ENCODE measurements around the gene GCH1.
"Not testable (repeated sequence)": the region's sequence is repeated elsewhere in the genome, so short reads cannot be mapped to it uniquely, and the experiment has no call there.

The GCH1 gene

DNA sequence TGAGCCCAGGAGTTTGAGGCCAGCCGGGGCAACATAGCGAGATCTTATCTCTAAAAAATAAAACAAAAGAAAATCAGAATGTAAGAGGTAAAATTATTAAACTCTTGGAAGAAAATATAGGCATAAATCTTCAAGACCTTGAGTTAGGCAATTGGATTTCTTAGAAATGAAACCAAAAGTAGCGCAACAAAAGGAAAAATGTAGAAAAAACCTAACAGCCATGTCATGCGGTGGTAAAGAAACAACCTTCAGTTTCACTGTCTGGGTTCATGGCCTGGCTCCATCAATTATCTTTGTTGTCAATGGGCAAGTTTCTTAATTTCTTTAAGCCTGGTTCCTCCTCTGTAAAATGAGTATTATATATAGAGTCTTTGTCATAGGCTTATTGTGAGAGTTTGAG lies 5.6 kb upstream of the GCH1 start:
- DNase-seq, result no peak

DNA sequence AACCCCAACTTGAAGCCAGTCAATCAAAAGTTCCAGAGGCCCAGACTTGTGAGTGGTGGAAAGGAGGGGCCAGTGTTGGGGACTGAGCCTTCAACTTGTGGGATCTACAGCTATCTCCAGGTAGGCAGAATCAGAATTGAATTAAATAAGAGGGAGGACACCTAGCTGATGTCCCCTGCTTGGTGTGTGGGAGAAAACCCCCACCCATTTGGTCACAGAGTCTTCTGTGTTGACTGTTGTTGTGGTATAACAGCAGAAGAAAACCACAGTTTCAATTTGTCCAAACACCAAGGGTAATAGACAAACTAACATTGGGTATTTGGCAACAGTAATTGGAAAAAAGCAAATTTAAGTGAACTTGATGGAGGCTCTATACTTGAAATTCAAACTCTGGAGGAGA lies 3.4 kb upstream of the GCH1 start:
- no peak for DNase-seq

DNA sequence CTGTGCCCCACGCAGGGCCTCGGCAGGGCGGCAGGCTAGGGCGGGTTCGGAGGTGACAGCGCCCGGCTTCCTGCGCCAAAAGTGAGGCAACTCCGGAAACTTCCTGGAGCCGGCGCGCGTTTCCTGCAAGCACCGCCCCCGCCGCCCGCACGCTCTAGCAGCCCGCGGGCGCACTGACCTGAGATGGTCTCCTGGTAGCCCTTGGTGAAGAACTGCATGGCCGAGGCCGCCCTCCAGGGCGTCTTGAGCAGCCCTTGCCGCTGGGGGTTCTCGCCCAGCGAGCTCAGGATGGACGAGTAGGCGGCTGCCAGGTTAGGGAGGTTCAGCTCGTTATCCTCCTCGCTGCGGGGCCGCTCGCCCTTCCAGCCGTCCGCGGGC lies 494 bp downstream of the GCH1 start:
- no peak for DNase-seq

DNA sequence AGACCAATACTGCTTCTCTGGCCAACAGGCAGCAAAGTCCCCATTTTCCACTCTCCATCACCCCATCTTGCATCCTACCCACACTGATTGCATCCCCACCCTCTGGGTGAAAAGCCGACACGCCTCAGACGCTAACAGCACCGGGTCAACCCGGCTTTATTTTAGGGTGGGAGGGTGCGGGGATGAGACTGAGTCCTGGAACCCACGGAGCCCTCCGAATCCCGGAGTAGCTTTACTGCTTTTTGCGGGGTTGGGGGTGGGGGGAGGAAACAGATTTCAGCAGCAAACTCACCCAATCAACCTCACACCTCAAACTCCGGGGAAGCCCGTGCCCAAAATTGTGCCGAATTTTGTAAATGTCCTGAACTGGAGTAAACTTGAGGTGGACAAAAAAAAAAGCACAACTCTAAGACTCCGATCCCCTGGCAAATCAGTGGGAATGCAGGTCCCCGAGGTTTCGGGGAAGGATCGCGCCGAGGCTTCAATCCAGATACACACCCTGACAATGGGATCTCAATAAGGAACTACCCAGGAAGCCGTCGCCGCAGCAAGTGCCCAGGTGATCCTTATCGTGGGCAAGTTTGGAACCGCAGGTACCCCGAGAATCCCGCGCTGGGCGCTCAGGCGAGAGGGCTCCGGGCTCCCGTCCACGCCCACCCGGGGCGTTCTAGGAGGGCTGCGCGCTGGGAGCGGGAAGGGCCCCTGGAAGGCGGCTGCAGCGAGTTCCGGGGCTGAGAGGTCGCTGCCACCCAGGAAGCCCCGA lies 1.1 kb downstream of the GCH1 start:
- DNase-seq, result no peak

DNA sequence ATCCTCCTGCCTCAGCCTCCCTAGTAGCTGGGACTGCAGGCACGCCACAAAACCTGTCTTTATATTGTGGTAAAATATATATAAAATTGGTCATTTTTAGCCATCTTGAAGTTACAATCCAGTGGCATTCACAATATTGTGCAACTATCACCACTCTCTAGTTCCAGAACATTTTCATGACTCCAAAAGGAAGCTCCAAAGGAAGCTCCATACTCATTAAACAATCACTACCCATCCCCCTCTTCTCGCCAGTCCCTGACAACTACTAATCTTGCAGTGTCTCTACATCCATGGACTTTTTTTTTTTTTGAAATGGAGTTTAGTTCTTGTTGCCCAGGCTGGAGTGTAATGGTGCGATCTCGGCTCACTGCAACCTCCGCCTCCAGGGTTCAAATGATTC lies 3.1 kb downstream of the GCH1 start:
- no peak for DNase-seq

DNA sequence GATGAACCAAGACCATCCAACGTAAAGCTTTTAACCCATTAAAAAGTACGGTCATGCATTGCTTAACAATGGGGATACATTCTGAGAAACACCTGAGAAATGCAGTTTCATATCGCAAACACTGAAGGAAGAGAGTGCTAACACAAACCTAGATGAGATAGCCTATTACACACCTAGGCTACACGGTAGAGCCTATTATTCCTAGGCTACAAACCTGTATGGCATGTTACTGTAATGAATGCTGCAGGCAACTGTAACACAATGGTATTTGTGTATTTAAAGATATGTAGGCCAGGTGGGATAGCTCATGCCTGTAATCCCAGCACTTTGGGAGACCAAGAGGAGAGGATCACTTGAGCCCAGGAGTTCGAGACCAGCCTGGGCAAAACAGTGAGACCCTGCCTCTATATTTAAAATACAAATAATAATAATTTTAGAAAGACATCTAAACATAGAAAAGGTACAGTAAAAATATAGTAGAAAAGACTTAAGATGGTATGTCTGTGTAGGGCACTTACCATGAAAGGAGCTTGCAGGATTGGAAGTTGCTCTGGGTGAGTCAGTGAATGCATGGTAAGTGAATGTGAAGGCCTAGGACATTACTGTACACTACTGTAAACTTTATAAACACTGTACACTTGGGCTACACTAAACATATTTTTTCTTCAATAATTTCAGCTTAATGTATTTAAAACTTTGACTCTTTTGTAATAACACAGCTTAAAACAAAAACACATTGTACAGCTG lies 4.6 kb downstream of the GCH1 start:
- DNase-seq, result not testable (repeated sequence)

DNA sequence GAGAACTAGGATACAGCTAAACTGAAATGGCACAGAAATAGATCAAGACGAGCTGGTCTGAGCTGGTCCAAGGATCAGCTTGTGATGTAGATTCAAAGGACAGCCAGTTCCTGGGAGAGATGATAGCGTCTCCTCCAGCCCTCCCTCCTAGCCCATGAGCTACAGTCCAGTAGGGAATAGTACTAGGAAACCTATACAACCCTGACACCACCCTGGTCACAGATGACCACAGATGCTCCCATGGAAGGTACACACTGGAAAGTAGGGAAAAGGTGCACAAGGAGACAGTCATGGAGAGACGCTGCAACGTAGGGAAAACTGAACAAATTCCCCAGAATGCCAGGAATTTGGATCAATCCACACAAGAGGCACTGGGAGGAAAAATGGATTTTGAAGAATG lies 6.9 kb downstream of the GCH1 start:
- DNase-seq, result no peak

DNA sequence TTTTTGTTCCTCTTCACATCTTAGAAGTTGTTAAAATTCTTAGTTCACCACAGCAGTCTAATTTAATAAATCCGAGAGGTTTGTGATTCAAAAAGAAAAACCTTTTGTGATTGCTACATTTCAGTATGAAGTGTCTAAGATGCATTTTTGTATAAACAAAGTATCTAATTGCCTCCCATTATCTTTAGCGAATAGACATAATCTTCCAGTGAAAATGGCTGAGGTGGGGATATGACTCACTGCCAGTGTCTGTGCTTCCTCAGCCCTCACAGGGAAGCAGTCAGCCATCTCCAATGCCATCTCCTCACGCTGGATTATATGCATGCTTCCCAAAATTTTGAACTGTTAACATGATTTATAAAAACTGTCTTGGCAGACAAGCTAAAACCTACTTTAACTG lies 7.6 kb downstream of the GCH1 start:
- DNase-seq, result no peak

DNA sequence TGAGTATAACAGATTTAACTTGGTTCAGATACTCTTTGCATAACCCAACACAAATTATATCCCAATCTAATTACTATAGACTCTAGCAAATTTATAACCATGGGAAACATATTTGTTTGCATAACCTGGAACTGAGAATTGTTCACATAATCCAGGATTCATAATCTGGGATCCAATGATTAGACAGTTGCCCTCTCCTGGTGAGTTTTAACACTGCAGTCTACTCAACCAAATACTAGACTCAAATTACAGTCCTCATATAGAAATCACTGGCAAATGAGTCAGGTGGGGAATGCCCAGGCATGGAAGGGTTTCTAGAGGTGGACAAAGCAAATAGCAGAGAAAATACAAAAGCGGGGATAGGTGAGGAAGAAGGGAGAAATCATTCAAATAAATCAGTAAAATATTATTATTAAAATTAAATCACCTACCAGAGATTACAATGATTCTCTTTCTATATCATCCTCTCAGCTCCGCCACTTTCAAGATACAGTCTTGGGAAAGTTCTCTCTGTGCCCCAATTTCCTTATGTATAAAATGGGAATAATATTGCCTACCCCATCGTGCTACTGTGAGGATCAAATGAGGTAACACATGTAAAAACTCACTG lies 9.4 kb downstream of the GCH1 start:
- DNase-seq, result no peak

DNA sequence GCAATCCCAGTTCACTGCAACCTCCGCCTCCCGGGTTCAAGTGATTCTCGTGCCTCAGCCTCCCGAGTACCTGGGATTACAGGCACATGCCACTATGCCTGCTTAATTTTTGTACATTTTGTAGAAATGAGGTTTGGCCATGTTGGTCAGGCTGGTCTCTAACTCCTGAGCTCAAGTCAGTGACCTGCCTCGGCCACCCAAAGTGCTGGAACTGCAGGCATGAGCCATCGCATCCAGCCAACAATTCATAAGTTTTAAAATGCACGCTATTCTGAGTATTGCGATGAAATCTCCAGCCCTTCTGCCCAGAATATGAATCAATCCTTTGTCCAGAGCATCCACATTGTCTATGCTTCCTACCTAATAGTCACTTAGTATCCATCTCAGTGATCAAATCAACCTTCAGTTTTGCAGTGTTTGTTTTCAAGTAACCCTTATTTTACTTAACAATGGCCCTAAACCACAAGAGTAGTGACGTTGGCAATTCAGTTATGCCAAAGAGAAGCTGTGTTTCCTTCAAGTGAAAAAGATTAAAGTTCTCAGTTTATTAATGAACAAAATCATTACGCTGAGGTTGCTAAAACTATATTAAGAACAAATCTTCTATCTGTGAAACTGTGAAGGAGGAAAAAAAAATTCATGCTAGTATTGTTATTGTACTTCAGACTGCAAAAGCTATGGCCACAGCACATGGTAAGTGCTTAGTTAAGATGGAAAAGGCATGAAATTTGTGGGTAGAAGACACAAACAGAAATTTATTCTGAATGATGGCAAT lies 11.0 kb downstream of the GCH1 start:
- DNase-seq, result no peak

DNA sequence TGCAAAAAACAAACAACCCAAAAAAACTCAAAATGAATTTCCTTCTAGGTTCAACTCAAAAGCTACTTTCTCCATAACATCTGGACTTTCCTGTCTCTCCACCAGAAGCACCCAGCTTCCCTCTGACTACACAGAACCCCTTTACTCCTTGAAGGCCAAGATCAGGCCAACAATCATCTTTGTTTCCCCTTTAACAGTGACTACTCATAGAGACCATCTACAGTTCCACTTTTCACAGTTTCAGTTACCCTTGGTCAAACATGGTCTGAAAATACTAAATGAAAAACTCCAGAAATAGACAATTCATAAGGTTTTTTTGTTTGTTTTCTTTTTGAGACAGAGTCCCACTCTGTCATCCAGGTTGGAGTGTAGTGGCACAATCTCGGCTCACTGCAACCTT lies 11.8 kb downstream of the GCH1 start:
- no peak for DNase-seq

DNA sequence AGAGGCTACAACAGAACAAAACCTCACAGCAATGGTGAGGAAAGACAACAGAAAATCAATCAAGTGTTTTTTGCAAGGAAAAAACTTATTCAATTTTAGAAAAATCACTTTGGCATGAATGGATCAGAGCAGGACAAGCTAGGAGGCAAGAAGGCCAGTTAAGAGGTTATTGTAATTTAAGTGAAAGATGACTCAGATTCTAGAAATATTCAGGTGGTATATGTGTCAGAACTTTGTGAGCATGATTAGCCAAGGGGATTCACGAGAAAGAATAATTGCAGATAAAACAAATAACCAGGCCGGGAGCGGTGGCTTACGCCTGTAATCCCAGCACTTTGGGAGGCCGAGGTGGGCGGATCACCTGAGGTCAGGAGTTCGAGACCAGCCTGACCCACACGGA lies 12.7 kb downstream of the GCH1 start:
- DNase-seq, result no peak

DNA sequence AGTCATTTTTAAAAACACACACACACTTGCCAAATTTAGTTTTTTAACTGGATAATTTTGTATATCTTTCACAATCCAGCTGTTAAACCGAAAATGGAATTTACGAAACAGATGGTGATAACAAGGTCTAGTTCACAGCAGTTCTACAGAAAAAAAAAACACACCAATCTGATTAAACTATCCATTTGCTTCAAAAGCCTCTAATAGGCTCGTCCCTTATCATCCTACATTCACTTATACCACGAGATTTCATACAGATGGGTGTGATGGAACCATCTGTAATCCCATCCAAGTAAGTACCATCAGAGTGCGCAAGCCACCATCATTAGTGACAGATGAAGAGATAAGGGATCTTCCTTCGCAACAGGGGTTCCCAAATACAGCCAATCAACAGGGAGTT lies 20.1 kb downstream of the GCH1 start:
- no peak for DNase-seq

DNA sequence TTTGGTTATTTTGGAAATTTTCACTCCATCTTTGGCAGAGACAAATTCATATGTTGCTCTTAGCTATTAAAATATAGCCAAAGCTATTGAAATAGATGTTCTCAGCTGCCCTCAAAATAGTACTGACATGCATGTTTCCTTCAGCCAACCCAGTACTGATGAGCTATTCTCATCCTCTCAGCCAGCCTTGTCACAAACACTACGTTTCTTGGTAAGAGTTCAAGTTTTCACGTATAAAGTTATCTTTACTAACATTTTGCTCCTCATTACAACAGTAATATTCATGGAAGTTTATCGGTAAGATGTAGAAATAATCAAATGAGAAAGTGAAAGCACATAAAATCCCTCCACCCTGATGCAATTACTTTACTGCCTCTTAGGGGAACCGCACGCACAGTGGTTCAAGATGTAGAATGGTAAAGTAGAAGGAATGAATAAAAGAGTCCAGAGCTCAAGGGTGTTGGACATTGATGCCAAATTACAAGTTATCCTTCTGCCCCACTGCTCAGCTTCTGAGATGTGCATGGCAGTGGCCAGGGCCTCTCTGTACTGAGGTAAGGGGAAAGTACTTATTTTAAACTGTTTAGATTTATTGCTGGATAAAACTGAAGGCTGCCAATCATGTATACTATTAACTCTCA lies 20.7 kb downstream of the GCH1 start:
- peak in 1 of 2 donors; percentile 51 for DNase-seq

DNA sequence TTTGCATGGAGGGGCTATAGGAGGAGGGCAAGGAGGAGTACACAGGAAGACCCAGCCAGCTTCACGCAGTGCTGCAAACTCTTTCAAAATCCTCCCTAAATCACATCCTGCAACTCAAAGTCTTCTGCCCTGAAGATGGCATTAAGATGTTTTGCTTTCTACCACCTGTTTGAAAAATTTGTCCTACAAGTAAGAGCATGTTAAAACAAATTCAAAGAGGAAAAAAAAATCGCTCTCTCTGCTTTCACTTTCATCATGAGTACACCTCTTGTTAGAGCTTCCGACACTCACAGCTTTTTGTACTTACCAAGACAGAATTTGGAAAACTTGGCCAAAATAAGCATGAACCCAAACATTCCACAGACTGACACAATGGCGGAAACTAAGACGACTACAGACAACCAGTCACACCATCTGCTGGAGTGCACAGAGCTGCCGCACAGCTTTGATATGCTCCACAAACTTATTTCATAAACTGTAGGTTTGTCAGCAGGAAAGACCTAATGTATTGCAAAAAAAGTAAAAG lies 21.3 kb downstream of the GCH1 start:
- DNase-seq, result no peak

DNA sequence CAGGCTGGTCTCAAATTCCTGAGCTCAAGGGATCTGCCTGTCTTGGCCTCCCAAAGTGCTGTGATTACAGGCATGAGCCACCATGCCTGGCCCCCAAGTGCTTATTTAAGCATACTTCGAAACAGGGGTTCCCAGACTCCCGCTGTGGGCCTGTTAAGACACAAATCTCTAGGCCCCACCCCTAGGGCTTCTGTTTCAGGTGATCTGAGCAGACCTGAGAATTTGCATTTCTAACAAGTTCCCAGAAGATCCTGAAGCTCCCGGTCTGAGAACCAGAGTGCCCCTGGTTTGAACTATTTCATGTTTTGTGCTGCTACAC lies 25.0 kb downstream of the GCH1 start:
- DNase-seq, result no peak

DNA sequence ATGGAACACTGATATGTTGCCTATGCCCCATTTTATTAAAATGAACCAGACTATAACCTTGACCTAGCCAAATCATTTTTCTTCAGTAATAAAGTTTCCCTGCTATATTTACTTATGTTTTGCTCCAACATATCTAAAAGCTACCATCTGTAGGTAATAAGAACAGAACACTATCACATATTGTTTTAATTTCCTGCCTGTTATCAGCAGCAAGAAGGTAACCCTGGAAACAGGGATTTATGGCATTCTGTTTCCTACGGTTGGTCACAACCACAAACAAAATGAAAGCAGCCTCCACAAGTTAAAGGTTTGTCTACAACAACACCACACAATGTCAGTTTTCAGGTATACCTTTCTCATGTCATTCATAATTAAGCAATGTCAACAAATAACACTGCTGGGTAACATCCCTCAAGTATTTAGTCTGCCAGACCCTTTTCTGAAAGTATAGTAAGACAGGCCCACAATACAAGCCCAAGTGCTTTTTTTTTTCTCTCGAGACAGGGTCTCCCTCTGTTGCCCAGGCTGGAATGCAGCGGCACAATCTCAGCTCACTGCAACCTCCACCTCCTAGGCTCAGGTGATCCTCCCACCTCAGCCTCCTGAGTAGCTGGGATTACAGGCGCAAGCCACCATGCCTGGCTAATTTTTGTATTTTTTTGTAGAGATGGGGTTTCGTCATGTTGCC lies 25.5 kb downstream of the GCH1 start:
- no peak for DNase-seq

DNA sequence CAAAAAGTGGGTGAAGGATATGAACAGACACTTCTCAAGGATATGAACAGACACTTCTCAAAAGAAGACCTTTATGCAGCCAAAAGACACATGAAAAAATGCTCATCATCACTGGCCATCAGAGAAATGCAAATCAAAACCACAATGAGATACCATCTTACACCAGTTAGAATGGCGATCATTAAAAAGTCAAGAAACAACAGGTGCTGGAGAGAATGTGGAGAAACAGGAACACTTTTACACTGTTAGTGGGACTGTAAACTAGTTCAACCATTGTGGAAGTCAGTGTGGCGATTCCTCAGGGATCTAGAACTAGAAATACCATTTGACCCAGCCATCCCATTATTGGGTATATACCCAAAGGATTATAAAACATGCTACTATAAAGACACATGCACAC lies 27.0 kb downstream of the GCH1 start:
- DNase-seq, result not testable (repeated sequence)

DNA sequence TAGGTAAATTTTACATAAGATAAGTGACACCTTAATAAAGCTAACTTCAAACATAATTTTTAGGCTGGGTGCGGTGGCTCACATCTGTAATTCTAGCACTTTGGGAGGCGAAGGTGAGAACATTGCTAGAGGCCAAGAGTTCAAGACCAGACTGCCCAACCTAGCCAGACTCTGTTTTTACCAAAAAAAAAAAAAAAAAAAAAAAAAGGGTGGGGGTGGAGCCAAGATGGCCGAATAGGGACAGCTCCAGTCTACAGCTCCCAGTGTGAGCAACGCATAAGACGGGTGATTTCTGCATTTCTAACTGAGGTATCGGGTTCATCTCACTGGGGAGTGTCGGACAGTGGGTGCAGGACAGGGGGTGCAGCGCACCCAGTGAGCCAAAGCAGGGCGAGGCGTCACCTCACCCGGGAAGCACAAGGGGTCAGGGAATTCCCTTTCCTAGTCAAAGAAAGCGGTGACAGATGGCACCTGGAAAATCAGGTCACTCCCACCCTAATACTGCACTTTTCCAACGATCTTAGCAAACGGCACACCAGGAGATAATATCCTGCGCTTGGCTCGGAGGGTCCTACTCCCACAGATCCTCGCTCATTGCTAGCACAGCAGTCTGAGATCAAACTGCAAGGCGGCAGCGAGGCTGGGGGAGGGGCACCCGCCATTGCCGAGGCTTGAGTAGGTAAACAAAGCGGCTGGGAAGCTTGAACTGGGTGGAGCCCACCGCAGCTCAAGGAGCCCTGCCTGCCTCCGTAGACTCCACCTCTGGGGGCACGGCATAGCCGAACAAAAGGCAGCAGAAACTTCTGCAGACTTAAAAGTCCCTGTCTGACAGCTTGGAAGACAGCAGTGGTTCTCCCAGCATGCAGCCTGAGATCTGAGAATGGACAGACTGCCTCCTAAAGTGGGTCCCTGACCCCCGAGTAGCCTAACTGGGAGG lies 32.2 kb downstream of the GCH1 start:
- DNase-seq, result not testable (repeated sequence)

DNA sequence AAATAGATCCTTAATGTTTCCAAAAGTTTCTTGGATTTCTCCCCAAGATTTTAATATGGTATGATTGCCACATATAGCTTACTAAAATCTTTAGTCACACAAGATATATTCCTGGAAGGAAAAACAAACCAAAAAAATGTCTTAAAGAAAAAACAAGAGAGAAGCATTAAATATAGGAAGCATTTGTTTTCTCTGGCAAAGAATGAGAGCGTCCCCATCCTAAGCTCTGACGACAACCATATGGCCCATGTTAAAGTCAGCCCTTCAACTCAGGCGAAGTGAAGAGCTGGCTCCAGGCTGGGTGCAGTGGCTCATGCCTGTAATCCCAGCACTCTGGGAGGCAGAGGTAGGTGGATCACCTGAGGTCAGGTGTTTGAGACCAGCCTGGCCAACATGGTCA lies 35.6 kb downstream of the GCH1 start:
- DNase-seq, result no peak

DNA sequence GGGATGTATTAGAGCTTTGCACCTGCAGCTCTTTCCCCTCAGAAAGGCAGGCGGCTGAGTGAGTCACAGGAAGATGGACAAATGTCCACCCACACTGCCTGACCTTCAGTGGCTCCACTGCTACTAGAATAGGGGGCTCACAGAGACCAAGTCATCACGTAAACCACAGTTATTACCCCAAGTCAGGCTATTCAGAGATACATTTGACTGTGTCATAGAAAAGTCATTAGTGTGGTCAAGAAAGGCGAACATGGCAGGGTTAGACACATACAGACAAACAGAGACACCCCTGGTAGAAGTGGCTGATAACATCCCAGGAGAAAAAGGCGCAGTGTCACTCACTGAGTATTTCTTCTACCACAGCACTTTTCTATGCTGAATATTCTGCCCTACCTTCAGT lies 36.0 kb downstream of the GCH1 start:
- no peak for DNase-seq

All from hippocampal formation (tissue), 2 donors.